ENCODE results near the gene MAPK8IP3.
"Not testable (repeated sequence)": the region's sequence is repeated elsewhere in the genome, so short reads cannot be mapped to it uniquely, and the experiment has no call there.

The MAPK8IP3 gene

GRCh38 chr16:1678500-1679098 is 27.4 kb upstream of the MAPK8IP3 start:
- peak; percentile 32 for DNase-seq (ENCODE audit: low read depth)

- no peak for DNase-seq (ENCODE audit: low read depth)
Observed at GRCh38 chr16:1680361-1680760, 25.6 kb upstream of the MAPK8IP3 start.

GRCh38 chr16:1681032-1681431 is 25.0 kb upstream of the MAPK8IP3 start:
- no peak for DNase-seq (ENCODE audit: low read depth)

- DNase-seq (ENCODE audit: low read depth), result no peak
Observed at GRCh38 chr16:1687427-1688316, 18.3 kb upstream of the MAPK8IP3 start.

- DNase-seq (ENCODE audit: low read depth), result no peak
Observed at GRCh38 chr16:1688807-1689560, 17.0 kb upstream of the MAPK8IP3 start.

- no peak for DNase-seq (ENCODE audit: low read depth)
Observed at GRCh38 chr16:1689853-1690252, 16.1 kb upstream of the MAPK8IP3 start.

GRCh38 chr16:1690810-1691209 is 15.2 kb upstream of the MAPK8IP3 start:
- DNase-seq (ENCODE audit: low read depth), result no peak

GRCh38 chr16:1691276-1691675 is 14.7 kb upstream of the MAPK8IP3 start:
- no peak for DNase-seq (ENCODE audit: low read depth)

- DNase-seq (ENCODE audit: low read depth), result no peak
Observed at GRCh38 chr16:1691956-1692355, 14.0 kb upstream of the MAPK8IP3 start.

GRCh38 chr16:1696863-1697262 is 9.1 kb upstream of the MAPK8IP3 start:
- no peak for DNase-seq (ENCODE audit: low read depth)

GRCh38 chr16:1698680-1699079 is 7.3 kb upstream of the MAPK8IP3 start:
- no peak for DNase-seq (ENCODE audit: low read depth)

GRCh38 chr16:1700246-1700645 is 5.7 kb upstream of the MAPK8IP3 start:
- no peak for DNase-seq (ENCODE audit: low read depth)

- DNase-seq (ENCODE audit: low read depth), result no peak
Observed at GRCh38 chr16:1701216-1701878, 4.6 kb upstream of the MAPK8IP3 start.

- DNase-seq (ENCODE audit: low read depth), result not testable (repeated sequence)
Observed at GRCh38 chr16:1705324-1705687, 689 bp upstream of the MAPK8IP3 start.

GRCh38 chr16:1706386-1707192 is 594 bp downstream of the MAPK8IP3 start:
- DNase-seq (ENCODE audit: low read depth), result peak; percentile 19

GRCh38 chr16:1707193-1707790 is 1.3 kb downstream of the MAPK8IP3 start:
- no peak for DNase-seq (ENCODE audit: low read depth)

- DNase-seq (ENCODE audit: low read depth), result no peak
Observed at GRCh38 chr16:1708083-1708767, 2.2 kb downstream of the MAPK8IP3 start.

- no peak for DNase-seq (ENCODE audit: low read depth)
Observed at GRCh38 chr16:1708768-1709180, 2.8 kb downstream of the MAPK8IP3 start.

- DNase-seq (ENCODE audit: low read depth), result no peak
Observed at GRCh38 chr16:1709356-1709755, 3.4 kb downstream of the MAPK8IP3 start.

GRCh38 chr16:1710811-1711507 is 5.0 kb downstream of the MAPK8IP3 start:
- DNase-seq (ENCODE audit: low read depth), result no peak
